Measurements from ENCODE around the gene IGHMBP2.

GRCh38 chr11:68929706-68930570 lies 26.2 kb downstream of the IGHMBP2 start:
- TF ChIP-seq, protein P1, sequence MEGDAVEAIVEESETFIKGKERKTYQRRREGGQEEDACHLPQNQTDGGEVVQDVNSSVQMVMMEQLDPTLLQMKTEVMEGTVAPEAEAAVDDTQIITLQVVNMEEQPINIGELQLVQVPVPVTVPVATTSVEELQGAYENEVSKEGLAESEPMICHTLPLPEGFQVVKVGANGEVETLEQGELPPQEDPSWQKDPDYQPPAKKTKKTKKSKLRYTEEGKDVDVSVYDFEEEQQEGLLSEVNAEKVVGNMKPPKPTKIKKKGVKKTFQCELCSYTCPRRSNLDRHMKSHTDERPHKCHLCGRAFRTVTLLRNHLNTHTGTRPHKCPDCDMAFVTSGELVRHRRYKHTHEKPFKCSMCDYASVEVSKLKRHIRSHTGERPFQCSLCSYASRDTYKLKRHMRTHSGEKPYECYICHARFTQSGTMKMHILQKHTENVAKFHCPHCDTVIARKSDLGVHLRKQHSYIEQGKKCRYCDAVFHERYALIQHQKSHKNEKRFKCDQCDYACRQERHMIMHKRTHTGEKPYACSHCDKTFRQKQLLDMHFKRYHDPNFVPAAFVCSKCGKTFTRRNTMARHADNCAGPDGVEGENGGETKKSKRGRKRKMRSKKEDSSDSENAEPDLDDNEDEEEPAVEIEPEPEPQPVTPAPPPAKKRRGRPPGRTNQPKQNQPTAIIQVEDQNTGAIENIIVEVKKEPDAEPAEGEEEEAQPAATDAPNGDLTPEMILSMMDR (IDR thresholded peaks at IDR 0.05) = no peak
- no peak for TF ChIP-seq POLR2A (IDR thresholded peaks at IDR 0.05)
- TF ChIP-seq POLR2AphosphoS5 (IDR thresholded peaks at IDR 0.05) = no peak

All from suprapubic skin (tissue), 4 donors.